B cell (primary cell): ENCODE results near the gene METTL27.

Experiments
- CTCF ChIP-seq: fragments of 200-600 bp; IDR thresholded peaks from one replicate; pipeline ENCODE4 v1.8.0; 2022; ENCODE audit warnings: antibody characterized with exemption, mild to moderate bottlenecking
- EZH2 ChIP-seq: IDR thresholded peaks from 2 replicates; pipeline ENCODE4 v1.6.1; 2012; ENCODE audit warnings: borderline replicate concordance, low read depth, mild to moderate bottlenecking, moderate library complexity, low read length; ENCODE audit not compliant: insufficient read depth, poor library complexity, severe bottlenecking

DNA sequence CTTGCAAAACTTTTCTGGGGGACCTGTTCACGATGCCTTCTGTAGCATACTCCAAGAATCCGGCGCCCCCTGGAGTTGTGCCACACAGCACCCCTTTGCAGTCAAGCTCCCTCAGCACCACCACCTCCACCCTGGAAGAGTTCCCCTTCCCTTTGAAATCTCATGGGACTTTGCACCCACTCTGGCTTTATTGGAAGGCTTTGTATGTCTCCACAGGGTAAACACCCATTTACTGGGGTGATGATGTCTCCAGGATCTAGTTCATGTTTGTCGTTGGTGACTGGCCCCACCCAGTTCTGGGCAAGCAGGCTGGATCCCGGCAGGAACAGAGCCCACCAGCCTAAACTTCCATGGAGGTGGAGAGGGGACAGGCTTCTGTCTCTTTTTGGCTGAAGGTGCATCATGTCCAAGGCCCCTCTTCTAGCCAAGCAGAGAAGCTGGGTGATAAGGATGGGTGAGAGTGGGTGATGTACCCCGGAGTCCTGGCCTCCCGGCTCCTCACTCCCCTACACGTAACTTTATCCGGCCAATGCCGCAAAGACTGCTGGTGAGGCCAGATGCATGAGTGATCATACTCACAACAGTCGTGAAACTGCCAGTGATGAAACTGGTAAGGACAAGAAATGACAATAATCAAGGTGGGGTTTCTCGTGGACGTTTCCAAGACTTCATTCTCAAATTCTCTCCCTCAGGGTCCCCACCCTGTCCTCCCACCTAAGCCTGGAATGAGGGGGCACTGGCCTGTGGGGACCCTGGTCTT, 12.2 kb downstream of the METTL27 start:
- TF ChIP-seq CTCF (no peak), EZH2 (no peak)
